Esophagus muscularis mucosa (tissue), 4 donors: Measurements from ENCODE around the gene MTHFS. TPM values are rescaled to one million over a fixed set of nuclear protein-coding genes. Genes with fewer than 3 reads are reported as not detected.
A peak's percentile ranks its signal among the peaks of the same experiment; 100 is the strongest.
"Not testable (repeated sequence)": the region's sequence is repeated elsewhere in the genome, so short reads cannot be mapped to it uniquely, and the experiment has no call there.

ENCODE experiments used
- DNase-seq: peaks from one replicate; pipeline ENCODE4 v3.0.0-alpha.2; 2017; ENCODE audit errors: extremely low spot score
- H3K27ac ChIP-seq, 4 donors: fragments of 200-600 bp; sonication (generic); replicated peaks in 1 of 4; 1 replicate in 3 of 4; 2 replicates in 1 of 4; pipeline ENCODE4 v1.5.1; 2016 to 2019; ENCODE audit warnings: mild to moderate bottlenecking in 1 of 4
- H3K27me3 ChIP-seq, 4 donors: fragments of 200-600 bp; sonication (generic); one replicate each; pipeline versions ENCODE4 v1.5.1 to v1.6.0; 2016 to 2019
- H3K36me3 ChIP-seq, 4 donors: fragments of 200-600 bp; sonication (generic); one replicate each; pipeline ENCODE4 v1.5.1; 2016 to 2019
- H3K4me1 ChIP-seq, 4 donors: fragments of 200-600 bp; sonication (generic); one replicate each; pipeline ENCODE4 v1.5.1; 2016 to 2019
- H3K4me3 ChIP-seq, 4 donors: fragments of 200-600 bp; sonication (generic); 1 replicate in 2 of 4; 2 replicates in 2 of 4; pipeline ENCODE4 v1.5.1; 2016 to 2019; ENCODE audit warnings: mild to moderate bottlenecking in 4 of 4, moderate library complexity in 1 of 4
- H3K9me3 ChIP-seq, 4 donors: fragments of 200-600 bp; sonication (generic); 1 replicate in 3 of 4; 2 replicates in 1 of 4; pipeline ENCODE4 v1.5.1; 2016 to 2019
- EP300 ChIP-seq: sonication (generic); formaldehyde crosslinking; IDR thresholded peaks from one replicate; pipeline ENCODE4 v1.6.1; 2017; ENCODE audit warnings: antibody characterized with exemption
- POLR2A ChIP-seq: fragments of 450-650 bp; IDR thresholded peaks from one replicate; pipeline ENCODE4 v1.6.1; 2017; ENCODE audit warnings: antibody characterized with exemption, moderate library complexity, mild to moderate bottlenecking, low read depth
- POLR2AphosphoS5 ChIP-seq, 2 donors: sonication (generic); formaldehyde crosslinking; IDR thresholded peaks; one replicate each; pipeline ENCODE4 v1.6.1; 2017; ENCODE audit warnings: antibody characterized with exemption in 2 of 2
- WGBS: methylation state at CpG from one replicate; pipeline ENCODE4 v1.1.5; 2018; 5-methylcytosine and 5-hydroxymethylcytosine counted together
- intact Hi-C: fragments of 100-400 bp; cut with DNase I; formaldehyde crosslinking; loops from one replicate; pipeline ENCODE4 v1.15.1; 2023
- total RNA-seq, 4 donors: library from RNA; depleted of rRNA; stranded (reverse); fragments of >200 nt; gene quantifications; one replicate each; pipeline versions ENCODE4 v1.1.0 to v1.2.1, GENCODE V29; 2016
- TF ChIP-seq, protein P1 (sequence below), 3 experiments: fragments of 200-600 bp in 2 of 3; fragments of 450-650 bp in 1 of 3; sonication (generic) in 2 of 3; IDR thresholded peaks; one replicate each; pipeline ENCODE4 v1.5.1; 2017 to 2019; ENCODE audit warnings: antibody characterized with exemption in 3 of 3, mild to moderate bottlenecking in 2 of 3, moderate library complexity in 1 of 3

MTHFS gene
- total RNA-seq, 4 donors from 2014 or later: 8.8 to 21.2 (median 13.1) TPM

DNA sequence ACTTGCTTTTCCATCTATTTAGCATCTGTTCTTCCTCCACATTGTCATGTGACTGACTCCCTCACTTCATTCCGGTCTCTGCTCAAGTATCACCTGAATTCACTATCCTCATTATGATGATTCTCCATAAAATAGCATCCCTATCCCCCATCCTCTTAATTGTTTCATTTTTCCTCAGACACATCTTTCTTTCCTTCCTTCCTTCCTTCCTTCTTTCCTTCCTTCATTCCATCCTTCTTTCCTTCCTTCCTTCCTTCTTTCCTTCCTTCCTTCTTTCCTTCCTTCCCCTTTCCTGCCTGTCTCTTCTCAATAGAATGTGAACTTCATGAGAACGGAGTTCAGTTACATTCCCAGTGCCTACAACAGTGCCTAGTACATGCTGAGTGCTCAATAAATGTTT lies 32.6 kb upstream of the MTHFS start:
- Histone ChIP-seq H3K4me3 (no peak overlapping the region), H3K27me3 (peaks cover 0 to 12% (median 0%) of the 10 kb centered on the region in 4 donors), H3K27ac (no peak overlapping the region), H3K9me3 (no peaks in the 10 kb centered on the region), H3K36me3 (no peaks in the 10 kb centered on the region), H3K4me1 (peaks cover under 1 to 3% (median 2%) of the 10 kb centered on the region in 4 donors)
- no peak for TF ChIP-seq POLR2AphosphoS5 (IDR thresholded peaks at IDR 0.05)
- no peak for TF ChIP-seq POLR2A
- no peak for TF ChIP-seq EP300
- TF ChIP-seq, protein P1, sequence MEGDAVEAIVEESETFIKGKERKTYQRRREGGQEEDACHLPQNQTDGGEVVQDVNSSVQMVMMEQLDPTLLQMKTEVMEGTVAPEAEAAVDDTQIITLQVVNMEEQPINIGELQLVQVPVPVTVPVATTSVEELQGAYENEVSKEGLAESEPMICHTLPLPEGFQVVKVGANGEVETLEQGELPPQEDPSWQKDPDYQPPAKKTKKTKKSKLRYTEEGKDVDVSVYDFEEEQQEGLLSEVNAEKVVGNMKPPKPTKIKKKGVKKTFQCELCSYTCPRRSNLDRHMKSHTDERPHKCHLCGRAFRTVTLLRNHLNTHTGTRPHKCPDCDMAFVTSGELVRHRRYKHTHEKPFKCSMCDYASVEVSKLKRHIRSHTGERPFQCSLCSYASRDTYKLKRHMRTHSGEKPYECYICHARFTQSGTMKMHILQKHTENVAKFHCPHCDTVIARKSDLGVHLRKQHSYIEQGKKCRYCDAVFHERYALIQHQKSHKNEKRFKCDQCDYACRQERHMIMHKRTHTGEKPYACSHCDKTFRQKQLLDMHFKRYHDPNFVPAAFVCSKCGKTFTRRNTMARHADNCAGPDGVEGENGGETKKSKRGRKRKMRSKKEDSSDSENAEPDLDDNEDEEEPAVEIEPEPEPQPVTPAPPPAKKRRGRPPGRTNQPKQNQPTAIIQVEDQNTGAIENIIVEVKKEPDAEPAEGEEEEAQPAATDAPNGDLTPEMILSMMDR (IDR thresholded peaks at IDR 0.05): no peak
- WGBS: 84% methylated on average over 2 of the region's 2 CpGs
- intact Hi-C loops: no loop called here
- no peak for DNase-seq

DNA sequence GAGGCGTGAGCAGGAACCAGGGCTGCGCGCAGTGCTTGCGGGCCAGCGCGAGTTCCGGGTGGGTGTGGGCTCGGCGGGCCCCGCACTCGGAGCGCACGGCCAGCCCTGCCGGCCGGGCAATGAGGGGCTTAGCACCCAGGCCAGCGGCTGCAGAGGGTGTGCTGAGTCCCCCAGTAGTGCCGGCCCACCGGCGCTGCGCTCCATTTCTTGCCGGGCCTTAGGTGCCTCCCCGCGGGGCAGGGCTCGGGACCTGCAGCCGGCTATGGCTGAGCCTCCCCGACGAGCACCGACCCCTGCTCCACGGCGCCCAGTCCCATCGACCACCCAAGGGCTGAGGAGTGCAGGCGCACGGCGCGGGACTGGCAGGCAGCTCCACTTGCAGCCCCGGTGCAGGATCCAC lies 29.3 kb upstream of the MTHFS start:
- H3K27ac ChIP-seq, H3K36me3 ChIP-seq, H3K27me3 ChIP-seq, H3K9me3 ChIP-seq, H3K4me3 ChIP-seq, intact Hi-C loops, DNase-seq: not testable (repeated sequence)
- WGBS: 95% methylated on average over 13 of the region's 36 CpGs
- H3K4me1 ChIP-seq: peaks cover 11 to 17% (median 14%) of the 10 kb centered on the region in 4 donors

DNA sequence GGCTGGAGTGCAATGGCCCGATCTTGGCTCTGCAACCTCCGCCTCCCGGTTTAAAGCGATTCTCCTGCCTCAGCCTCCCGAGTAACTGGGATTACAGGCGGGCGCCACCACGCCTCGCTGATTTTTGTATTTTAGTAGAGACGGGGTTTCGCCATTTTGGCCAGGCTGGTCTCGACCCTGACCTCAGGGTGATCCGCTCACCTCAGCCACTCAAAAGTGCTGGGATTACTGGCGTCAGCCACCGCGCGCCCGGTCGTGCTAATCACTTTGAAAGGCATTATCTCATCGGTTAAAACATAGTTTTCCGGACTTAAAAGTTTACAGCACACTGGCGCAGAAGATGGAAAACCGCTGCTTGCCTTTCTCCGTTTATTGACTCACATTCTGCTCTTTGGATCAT lies 27.6 kb upstream of the MTHFS start:
- peak overlapping the region; percentile 86 to 96 (median 92) for H3K27ac ChIP-seq
- DNase-seq: no peak
- TF ChIP-seq EP300 (no peak), POLR2AphosphoS5 (IDR thresholded peaks at IDR 0.05) (no peak), POLR2A (no peak)
- TF ChIP-seq, protein P1 (IDR thresholded peaks at IDR 0.05): no peak

DNA sequence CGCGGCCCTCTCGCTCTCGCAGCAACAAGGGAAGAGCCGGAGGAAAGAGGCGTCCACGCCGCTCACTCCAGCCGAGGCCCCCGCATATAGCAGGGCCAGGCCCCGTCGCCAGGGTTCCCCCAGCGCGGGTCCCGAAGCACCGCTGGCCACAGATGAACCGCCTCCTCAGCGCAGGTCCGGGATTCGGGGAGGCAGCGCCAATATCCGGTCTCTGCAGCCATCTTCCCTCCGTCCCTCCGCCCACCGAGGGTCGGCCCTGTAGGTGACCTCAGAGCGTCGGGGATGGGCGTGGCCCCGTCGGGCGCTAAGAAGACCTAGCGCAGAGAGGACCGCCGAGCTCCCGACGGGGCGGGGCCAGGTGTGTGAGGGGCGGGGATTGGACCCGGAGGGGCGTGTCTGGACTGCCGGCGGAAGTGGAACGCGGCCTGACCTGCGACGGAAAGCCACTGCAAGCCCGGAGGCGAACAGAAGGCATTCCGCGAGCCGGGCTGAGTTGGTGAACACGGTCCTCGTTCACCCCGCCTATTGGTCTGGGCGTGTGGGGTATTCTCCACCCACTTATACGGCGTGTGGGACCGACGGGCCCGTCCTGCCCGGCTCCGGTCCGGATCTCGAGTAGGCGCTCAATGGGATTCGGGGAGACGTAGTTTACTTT lies 26.8 kb upstream of the MTHFS start:
- WGBS: 1% methylated on average over 29 of the region's 68 CpGs
- peak; percentile 97 for DNase-seq
- no peaks in the 10 kb centered on the region for H3K27me3 ChIP-seq
- H3K9me3 ChIP-seq: peaks cover 0 to 33% (median 26%) of the 10 kb centered on the region in 4 donors
- H3K4me1 ChIP-seq: peaks cover 11 to 17% (median 14%) of the 10 kb centered on the region in 4 donors
- peak overlapping the region; percentile 65 to 90 (median 86) for H3K4me3 ChIP-seq
- peak; percentile 64 for TF ChIP-seq POLR2A
- peak; percentile 92 to 95 for TF ChIP-seq POLR2AphosphoS5 (IDR thresholded peaks at IDR 0.05)
- TF ChIP-seq, protein P1 (IDR thresholded peaks at IDR 0.05): no peak
- no peak for TF ChIP-seq EP300
- intact Hi-C loops: loop anchor here (2.0 kb wide), 2 partner anchors 135 to 229 kb away; partner anchors contain the start of genes FAH and ZFAND6
- peak overlapping the region; percentile 86 to 96 (median 92) for H3K27ac ChIP-seq
- H3K36me3 ChIP-seq: peaks cover 0 to 26% (median 11%) of the 10 kb centered on the region in 4 donors

More for the DNA sequence above, 27.6 kb upstream of the MTHFS start:
- WGBS: 95% methylated on average over 24 of the region's 24 CpGs
- Histone ChIP-seq H3K9me3 (peaks cover 0 to 26% (median 20%) of the 10 kb centered on the region in 4 donors), H3K4me1 (peaks cover 11 to 17% (median 14%) of the 10 kb centered on the region in 4 donors), H3K36me3 (peaks cover 0 to 20% (median 7%) of the 10 kb centered on the region in 4 donors), H3K4me3 (peak overlapping the region; percentile 65 to 90 (median 86)), H3K27me3 (no peaks in the 10 kb centered on the region)
- intact Hi-C loops: loop anchor here (2.0 kb wide), 1 partner anchor 228 kb away; the partner anchor contains the start of gene FAH

DNA sequence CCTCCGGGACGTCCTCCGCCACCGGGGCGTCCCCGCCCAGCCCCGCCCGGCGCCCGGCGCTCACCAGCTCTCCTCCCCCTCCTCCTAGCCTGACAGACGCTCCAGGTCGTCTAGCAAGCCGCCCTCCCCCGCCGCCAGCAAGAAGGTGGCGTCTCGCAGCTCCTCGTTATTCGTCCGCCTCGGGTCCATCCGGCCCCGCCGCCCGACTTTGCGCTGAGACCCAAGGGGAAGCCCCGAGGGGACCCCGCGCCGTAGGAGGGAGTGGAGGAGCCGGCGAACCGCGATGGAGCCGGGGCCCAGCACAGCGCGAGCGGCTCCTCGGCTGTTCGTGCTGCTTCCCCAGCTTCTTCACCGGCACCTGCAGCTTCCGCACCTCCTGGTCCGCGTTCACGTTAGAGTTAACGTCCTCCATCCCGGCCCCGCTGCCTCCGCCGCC lies 26.3 kb upstream of the MTHFS start:
- peaks cover 0 to 26% (median 11%) of the 10 kb centered on the region in 4 donors for H3K36me3 ChIP-seq
- 0% methylated on average over 6 of the region's 51 CpGs for WGBS

More for the DNA sequence above, 26.3 kb upstream of the MTHFS start:
- DNase-seq: no peak
- intact Hi-C loops: loop anchor here (2.0 kb wide), 1 partner anchor 136 kb away; the partner anchor contains the start of gene ZFAND6
- TF ChIP-seq, protein P1 (IDR thresholded peaks at IDR 0.05): no peak
- no peak for TF ChIP-seq POLR2A
- TF ChIP-seq EP300: no peak
- no peak for TF ChIP-seq POLR2AphosphoS5 (IDR thresholded peaks at IDR 0.05)
- Histone ChIP-seq H3K27ac (peak overlapping the region; percentile 86 to 96 (median 92)), H3K9me3 (peaks cover 0 to 37% (median 31%) of the 10 kb centered on the region in 4 donors), H3K4me3 (peak overlapping the region; percentile 65 to 90 (median 86)), H3K27me3 (no peaks in the 10 kb centered on the region), H3K4me1 (peaks cover 11 to 17% (median 14%) of the 10 kb centered on the region in 4 donors)
